Cardiac fibroblast (primary cell): ENCODE results near the gene CDK9.

Experiments
- DNase-seq, 2 donors: peaks; one replicate each; pipeline versions ENCODE4 v3.0.0 to v3.0.0-alpha.2; 2010; ENCODE audit warnings: low read depth in 2 of 2
- H3K4me3 ChIP-seq, 2 donors: replicated peaks in 1 of 2; 1 replicate in 1 of 2; 2 replicates in 1 of 2; pipeline ENCODE4 v1.5.1; 2011; ENCODE audit warnings: low read depth in 2 of 2, low read length in 2 of 2, mild to moderate bottlenecking in 2 of 2, moderate library complexity in 1 of 2
- CTCF ChIP-seq: IDR thresholded peaks from one replicate; pipeline ENCODE4 v1.5.1; 2011; ENCODE audit warnings: low read depth, mild to moderate bottlenecking, low read length, inconsistent platforms

The CDK9 gene

GRCh38 chr9:127761491-127761956, 24.3 kb upstream of the CDK9 start:
- TF ChIP-seq CTCF: no peak
- DNase-seq: no peak
- no peak overlapping the region for H3K4me3 ChIP-seq

- no peak overlapping the region for H3K4me3 ChIP-seq
- no peak for TF ChIP-seq CTCF
- DNase-seq: no peak
Observed at GRCh38 chr9:127762111-127762676, 23.6 kb upstream of the CDK9 start.

GRCh38 chr9:127763918-127764384, 21.9 kb upstream of the CDK9 start:
- H3K4me3 ChIP-seq: no peak overlapping the region
- peak; percentile 34 for TF ChIP-seq CTCF
- DNase-seq: peak; percentile 36 to 70

GRCh38 chr9:127765418-127765817, 20.4 kb upstream of the CDK9 start:
- no peak overlapping the region for H3K4me3 ChIP-seq
- no peak for TF ChIP-seq CTCF
- DNase-seq: no peak

- no peak for TF ChIP-seq CTCF
- no peak for DNase-seq
- no peak overlapping the region for H3K4me3 ChIP-seq
Observed at GRCh38 chr9:127767410-127767809, 18.4 kb upstream of the CDK9 start.

GRCh38 chr9:127767909-127768331, 17.9 kb upstream of the CDK9 start:
- H3K4me3 ChIP-seq: no peak overlapping the region
- peak in 1 of 2 donors; percentile 42 for DNase-seq
- TF ChIP-seq CTCF: no peak

GRCh38 chr9:127768698-127769097, 17.1 kb upstream of the CDK9 start:
- no peak for DNase-seq
- H3K4me3 ChIP-seq: no peak overlapping the region
- no peak for TF ChIP-seq CTCF
